ENCODE results near the gene NUFIP1.
"Not testable (repeated sequence)": the region's sequence is repeated elsewhere in the genome, so short reads cannot be mapped to it uniquely, and the experiment has no call there.

NUFIP1 gene

DNA sequence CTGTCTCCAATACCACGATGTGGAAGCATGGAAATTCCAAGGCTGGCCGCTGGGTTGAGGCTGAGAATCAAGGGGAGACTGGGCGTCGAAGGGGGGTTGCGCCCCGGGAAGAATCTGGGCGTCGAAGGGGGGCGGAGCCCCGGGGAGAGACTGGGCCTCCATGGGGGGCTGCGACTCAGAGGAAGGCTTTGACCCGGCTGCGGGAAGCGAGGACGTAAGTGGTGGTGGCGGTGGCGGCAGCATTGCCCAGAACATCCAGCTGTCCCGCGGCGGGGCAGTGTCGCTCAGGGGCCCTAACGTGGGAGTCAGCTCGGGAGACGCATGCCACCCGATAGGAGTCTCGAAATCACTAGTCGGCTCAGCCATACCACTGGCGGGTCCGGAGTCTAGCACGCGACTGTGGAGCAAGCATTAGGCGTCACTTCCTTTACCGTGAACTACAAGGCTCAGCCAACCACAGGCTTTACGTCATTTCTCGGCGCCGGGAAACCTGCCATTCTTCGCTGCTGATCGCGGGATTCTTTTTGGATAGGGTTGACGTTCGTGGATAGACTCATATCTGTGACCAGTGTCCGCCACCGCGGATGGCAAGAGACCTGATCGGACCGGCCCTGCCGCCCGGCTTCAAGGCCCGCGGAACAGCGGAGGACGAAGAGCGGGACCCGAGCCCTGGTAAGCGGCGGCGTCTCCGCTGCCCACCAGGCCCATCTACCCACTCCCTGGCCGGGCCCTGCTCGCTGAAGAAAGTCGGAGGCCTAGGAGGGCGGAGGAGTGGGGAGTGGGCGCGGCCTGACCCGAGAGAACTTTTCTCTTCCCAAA, at the start of gene NUFIP1, which contains the start of gene GPALPP1:
Gene NUFIP1 (minus strand): TSS at position 401 of the 819 bp plus-strand sequence. CDS start 35 bp downstream, at position 366.
Gene GPALPP1 (plus strand): TSS at position 468 of the 819 bp plus-strand sequence. CDS start 117 bp downstream, at position 585.
- DNase-seq = peak; percentile 98

DNA sequence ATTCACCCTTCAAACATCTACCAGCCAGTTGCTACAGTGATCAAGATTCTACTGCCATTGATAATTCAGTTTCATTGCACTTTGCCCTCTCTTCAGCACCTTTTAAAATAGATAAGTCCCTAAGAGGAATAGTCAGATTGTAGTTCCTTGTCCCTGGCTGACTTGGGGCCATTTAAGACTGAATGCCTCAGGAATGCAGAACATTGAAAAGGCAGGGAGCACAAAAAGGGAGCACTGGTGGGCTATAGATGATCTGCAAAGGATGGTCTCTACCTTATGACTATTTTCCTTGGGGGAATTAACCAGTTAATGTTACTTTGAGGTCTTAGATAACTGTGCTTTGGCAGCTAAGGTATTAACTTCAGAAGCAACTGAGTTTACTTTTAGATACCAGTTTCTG, 46.9 kb upstream of the NUFIP1 start:
- no peak for DNase-seq

DNA sequence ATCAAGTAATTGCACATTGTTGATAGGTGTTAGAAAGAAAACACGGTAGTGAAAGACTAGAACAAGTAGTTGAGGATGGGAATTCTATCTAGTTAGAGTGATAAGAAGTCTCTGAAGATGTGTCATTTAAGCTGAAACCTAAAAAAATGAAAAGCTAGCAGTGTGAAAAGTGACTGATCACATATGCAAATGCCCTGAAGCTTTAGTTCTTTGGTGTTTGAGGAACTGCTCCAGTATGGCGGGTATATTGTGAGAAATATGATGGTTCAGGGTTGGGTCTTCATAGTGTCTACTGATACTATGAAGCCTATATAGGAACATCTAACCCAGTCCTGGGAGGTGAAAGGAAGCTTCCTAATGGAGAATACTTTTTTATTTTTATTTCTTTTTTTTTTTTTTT, 45.1 kb upstream of the NUFIP1 start:
- DNase-seq = no peak

DNA sequence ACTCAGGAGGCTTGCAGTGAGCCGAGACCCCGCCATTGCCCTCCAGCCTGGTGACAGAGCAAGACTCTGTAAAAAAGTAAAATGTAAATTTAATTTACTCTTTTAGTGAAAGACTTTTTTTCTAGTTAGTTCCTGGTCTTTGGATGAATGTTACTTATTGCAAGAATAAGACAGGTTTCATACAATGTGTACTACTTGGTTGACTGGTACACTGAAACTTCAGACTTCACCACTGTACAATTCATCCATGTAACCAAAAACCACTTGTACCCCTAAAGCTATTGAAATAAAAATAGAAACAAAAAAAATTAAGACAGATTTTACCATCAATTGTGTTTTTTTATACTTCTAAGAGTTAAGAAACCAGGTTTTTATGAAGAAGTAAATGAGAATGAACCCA, 35.6 kb upstream of the NUFIP1 start:
- no peak for DNase-seq

DNA sequence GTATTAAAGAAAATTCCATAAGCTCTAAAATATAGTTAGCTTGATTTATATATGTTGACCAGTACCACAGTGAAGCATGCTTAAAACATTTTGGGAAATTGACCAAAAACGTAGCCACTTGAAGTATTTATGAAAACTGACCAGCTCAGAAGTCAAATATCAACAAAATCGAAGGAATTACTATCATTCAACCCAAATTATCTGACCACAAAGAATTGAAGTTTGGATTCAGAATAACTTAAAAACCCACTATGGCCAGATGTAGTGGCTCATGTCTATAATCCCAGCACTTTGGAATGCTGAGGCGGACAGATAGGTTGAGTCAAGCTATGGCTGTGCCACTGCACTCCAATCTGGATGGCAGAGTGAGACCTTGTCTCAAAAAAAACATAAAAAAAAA, 32.0 kb upstream of the NUFIP1 start:
- no peak for DNase-seq

DNA sequence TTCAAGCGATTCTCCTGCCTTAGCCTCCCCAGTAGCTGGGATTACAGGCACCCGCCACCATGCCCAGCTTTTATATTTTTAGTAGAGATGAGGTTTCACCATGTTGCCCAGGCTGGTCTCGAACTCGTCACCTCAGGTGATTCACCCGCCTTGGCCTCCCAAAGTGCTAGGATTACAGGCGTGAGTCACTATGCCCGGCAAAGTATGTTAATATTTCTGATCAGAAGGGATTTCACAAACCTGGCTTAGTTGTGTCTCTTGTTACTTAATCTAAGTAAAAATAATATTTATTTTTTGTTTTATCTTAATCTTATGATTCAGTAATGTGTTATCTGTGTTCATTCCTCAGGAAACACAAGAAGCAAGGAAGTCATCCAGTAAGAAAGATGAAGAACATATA, 30.7 kb upstream of the NUFIP1 start:
- not testable (repeated sequence) for DNase-seq

DNA sequence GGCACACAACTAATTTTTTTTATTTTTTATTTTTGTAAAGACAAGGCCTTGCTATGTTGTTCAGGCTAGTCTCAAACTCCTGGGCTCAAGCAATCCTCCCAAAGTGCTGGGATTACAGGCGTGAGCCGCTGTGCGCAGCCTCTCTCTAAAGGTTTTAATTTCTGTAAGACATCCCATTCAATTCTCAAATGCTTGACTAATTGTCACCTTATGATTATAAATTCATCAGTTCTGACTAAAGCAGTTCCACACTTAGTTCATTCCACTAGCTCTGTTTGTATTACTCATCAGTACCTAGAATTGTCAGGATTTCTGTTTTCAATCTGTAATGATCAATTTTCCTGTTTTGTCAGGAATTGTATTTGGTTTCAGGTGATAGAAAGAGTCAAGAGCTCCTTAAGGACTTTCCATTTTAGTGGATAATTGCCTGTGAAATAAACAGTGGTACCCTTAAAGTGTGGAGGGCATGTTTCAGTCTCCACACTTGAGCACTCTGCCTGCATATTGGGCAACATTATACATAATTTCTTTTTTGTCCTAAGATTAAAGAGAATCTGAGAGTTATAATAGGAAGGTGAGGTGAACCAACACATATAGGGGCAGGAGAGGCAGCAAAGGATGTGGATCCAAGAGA, 27.6 kb upstream of the NUFIP1 start:
- DNase-seq = no peak

DNA sequence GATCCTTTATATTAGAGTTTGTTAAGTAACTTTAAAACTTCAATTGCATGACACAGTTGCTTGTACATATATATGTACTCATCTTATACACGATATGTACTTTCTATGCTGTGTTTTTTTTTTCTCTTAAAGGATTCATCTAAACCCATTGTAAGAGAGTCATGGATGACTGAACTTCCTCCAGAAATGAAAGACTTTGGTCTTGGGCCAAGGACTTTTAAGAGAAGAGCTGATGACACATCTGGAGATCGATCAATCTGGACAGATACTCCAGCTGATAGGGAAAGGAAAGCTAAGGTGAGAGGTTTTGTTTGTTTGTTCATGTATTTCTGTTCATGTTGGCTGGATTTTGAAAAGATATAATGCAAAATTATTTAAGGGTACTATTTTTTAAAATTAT, 26.0 kb upstream of the NUFIP1 start:
- no peak for DNase-seq

DNA sequence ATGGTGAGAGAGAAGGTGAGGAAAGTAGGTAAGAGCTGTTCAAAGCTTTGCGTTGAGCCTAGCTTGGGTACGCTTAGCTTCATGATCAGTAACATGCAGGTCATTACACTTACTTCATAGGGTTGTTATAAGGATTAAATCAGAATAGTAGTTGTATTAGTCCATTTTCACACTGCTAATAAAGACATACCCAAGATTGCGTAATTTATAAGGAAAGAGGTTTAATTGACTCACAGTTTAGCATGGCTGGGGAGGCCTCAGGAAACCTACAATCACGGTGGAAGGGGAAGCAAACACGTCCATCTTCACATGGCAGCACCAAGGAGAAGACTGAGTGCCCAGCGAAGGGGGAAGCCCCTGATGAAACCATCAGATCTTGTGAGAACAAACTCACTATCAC, 21.9 kb upstream of the NUFIP1 start:
- DNase-seq = no peak

DNA sequence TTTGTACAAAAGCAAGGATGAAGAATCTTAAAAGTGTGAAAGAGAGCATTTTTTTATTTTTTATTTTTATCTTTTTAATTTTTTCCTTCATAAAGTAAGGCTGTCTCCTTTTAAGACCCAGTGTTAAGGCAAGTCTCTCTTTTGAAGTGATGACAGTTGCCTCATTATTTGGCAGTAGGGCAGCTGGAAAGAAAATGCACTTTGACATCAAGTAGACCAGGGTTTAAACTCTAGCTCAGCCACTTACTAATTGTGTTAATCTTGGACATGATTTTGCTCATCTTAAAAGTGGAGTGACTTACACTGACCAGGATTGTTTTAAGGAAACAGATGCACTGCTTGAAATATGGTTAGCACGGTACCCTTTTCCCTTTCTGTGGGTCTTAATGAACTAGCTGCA, 18.6 kb upstream of the NUFIP1 start:
- DNase-seq = no peak

DNA sequence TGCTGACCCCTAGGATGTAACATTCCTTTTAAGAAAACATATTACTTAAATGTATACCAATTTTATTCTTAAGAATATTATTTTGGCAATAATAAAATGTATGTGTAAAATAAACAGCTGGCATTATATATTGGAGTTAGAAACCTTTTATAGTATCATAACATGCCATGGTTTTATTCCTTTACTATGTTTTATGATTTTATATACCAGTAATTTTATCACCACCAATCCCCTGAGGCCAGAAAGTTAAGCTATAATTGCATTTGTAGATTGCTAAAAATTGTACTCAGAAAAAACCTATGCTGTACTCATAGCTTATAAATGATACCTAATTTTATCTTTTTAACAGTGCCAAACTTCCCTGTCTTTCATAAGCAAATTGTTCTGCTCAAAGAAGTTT, 18.0 kb upstream of the NUFIP1 start:
- DNase-seq = no peak

DNA sequence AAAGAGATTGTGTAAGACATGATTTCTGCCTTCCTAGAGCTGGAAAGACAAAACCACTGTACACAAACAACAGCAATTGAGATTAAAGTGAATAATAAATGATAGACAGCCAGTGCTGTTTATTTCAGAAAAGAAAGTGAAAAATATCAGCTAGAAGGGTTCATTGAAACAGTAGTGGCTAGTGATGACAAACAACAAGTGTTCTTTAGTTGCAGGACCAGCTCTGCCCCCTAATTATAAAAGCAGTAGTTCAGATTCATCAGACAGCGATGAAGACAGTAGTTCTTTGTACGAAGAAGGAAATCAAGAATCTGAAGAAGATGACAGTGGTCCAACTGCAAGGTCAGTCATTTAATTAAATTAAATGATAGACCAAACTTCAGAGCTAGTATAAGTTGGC, 14.8 kb upstream of the NUFIP1 start:
- no peak for DNase-seq

DNA sequence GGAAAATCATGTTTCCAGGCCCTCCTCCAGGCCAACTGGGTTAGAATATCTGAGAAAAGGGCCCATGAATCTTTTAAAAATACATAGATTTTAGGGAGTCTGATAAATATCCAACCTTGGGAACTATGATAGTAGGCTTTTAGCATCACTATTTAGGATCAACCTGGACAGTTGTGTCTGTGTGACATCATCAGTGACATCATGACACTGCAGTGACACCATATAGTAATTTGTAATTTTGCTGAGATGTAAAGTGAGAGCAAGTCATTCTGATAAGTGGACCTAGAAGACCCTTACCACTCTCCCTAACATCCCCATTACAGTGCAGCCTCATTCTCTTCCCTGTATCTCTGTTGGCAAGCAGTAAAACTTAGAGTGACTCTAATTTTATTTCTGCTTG, 14.1 kb upstream of the NUFIP1 start:
- DNase-seq = no peak

DNA sequence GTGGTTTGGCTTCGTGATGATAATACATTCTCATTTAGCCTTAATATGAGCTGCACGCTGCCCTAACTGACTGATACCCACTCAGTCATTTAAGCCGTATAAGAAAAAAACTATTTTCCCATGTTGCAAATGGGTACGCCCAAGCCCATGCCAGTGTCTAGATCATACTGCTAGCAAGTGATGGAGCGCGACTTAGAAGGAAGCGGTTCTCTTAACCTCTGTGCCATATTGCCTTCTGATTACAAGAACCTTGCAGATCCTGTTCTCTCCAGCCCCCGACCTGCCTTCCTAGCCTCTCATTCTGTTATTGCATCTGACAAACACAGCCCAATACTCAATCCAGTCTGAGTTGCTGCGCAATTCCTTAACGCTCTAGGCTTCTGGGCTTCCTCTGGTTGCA, 670 bp upstream of the NUFIP1 start:
- peak; percentile 43 for DNase-seq

DNA sequence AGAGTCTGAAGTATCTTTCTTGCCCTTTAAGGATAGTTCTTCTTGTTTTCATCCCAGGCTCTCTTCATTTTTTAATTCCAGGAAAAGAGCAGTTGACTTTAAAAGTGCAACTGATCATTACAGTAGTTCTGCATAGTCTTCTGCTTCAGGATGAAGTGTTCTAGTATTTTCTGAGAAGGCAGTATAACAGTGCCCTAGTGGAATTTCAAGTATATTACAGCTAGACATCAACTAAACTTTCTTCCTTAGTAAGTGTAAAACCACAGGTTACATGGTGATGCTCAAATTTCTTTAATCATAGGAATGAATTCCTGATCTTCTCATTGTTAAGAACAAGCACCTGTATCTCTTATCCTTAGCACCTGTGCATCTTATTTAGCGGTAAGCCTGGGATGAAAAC, 10.9 kb downstream of the NUFIP1 start:
- DNase-seq = peak; percentile 16

DNA sequence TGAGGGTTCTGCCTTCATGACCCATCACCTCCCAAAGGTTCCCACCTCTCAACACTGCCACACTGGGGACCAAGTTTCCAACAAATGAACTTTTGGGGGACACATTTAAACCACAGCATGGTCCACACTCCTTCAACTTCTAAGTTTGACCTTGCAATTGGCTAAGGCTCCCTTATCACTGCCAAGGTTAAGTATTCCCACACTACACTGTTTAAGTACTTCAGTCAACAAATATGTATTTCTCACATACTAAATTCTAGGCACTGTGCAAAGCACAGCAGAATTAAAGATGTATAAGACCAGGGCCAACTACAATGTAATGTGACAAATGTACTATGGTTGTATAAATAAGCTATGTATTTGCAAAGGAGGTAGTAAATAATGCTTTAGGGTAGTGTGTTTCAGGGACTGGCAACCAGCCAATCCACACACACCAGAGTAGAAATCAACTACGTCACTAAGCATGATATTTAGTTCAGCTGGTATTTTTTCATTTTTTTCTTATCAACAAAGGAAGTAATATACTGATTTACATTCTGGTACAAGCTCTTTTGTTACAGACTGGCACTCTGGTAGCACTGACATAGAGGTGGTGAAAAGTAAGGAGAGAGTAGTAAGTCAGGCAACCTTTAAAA, 12.2 kb downstream of the NUFIP1 start:
- no peak for DNase-seq

DNA sequence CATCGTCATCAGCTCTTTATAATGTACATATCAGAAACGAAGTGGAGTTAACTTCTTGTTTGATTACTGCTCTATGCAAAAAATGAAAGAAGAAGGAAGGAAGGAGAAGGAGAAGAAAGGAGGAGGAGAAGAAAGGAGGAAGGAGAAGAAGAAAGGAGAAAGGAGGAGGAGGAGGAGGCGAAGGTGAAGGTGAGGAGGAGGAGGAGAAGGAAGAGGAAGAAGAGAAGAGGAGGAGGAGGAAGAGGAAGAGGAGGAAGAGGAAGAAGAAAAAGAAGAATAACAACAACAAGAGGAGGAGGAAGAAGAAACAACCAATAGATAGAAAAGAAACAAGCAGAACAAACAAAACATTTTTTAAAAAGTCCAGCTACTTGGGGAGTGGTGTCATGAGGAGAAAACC, 13.1 kb downstream of the NUFIP1 start:
- DNase-seq = no peak

DNA sequence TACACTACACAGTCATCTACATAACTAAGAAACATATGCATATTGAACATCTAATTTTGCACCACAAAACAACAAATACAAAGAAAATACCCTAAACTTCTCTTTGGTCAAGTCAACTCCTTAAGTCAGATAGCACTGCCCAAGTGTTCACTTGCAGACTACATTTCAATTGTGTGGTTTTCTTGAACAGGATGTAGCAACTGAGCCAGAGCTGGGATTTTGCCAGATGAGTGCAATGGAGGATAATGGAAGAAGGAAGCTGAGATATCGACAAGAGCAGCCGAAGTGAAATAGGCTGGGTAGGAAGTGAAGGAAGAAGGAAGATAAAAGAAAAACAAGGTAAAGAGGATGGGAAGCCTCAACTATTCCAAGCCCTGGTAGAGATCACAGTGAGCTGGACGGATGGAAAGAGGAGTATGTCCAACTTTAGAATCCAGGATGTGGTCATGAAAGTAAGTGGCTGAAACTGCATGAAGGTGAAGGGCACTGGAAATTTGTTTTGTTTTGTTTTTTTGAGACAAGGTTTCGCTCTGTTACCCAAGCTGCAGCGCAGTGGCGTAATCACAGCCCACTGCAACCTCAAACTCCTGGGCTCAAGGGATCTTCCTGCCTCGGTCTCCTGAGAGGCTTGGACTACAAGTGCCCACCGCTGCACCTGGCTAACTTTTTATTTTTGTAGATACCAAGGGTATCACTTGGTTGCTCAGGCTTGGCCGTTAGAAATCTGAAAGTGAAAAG, 15.0 kb downstream of the NUFIP1 start:
- DNase-seq = peak; percentile 85

DNA sequence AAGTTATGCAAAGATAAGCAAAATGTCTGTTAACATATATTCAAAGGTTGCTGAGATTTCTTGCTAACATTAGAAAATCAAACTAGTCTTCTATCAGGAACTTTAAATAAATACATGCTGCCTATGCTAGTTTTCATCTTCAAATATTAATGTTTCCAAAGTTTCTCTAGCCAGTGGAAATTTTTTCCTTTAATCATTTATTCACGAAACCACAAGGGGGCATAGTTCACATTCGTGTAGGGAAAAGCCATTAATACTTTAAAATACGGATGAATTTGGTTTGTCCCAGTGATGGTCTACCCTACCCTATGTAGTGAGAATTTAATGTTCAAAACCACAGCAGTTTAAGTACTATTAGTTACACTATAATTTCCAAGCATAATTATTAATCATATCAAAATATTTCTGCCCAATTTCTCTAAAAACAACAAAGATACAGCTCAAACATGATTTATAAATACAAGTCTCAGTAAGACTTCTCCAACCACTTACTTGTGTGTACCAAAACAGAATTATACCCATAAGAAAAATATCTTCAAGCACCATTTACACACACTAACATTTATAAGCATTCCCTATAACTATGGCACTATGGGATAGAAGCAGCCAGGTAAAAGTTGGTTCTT, 16.2 kb downstream of the NUFIP1 start:
- DNase-seq = peak; percentile 73

DNA sequence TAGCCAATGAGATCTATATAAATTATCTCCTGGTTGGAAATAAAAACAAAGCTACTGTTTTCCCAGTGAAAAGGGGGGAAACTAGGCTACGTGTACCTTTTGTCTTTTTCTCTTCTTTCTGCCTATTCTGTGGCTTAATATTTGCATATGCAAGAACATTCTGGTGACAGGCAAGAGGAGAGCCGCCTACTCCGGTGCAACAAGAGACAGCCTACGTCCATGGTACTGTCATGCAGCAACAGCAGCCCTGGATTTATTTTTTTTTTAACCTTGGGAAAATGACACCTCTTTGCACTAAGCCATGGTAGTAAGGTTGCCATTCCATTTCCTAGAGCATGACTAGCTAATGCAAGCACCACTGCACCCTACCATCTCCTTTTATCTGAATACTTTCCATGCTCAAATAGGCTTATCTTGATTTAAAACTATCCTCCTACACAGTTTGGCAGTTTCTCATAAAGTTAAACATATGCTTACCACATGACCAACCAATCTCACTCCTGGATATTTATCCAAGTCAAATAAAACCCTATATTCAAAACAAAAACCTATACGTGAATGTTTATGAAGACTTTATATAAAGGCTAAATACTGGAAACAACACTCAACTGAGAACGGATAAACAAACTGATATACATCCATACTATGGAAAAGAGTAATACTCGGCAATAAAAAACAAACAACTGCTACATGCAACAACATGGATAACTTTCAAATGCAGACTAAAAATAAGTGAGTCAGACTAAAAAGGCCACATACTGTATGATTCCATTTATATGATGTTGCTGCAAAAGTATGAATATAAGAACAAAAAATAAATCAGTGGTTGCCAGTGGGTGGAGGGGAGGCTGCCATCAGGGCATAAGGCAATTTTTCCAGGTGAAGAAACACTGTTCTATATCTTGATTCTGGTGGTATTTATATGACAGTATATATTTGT, 17.3 kb downstream of the NUFIP1 start:
- DNase-seq = no peak

Measured in hematopoietic multipotent progenitor cell treated with erythropoietin and hydrocortisone succinate and interleukin-3 and kit ligand, for 4 days (in vitro differentiated cells).